ENCODE measurements around the gene CEP104. TPM values are rescaled to one million over a fixed set of nuclear protein-coding genes. Genes with fewer than 3 reads are reported as not detected.

Gene CEP104
- total and polyA plus RNA-seq, 2 experiments from 2014 or later, result 20.5 to 32.2 TPM

DNA sequence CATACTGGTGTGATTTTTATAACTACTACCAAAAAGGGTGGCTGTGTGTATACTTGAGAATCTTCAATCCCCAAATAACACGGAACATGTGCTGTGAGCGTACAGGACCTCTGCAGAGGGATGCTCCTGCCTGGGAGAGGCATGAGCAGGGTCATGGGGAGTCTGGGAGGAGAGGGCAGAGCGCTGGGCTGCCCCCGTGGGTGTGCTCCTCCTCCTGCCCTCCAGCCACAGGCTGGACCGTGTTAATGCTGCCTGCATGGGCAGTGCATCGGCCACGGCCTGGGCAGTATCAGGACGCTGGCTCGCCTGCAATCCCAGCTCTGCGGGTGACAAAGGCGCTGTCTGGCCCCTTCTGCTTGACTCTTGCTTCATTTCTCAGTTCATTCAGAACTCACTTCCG, 6.2 kb downstream of the CEP104 start:
- H3K4me2 ChIP-seq, result no peak overlapping the region
- Mint-ChIP-seq H3K27ac (no peak overlapping the region), H3K36me3 (ENCODE audit: low read depth) (no peaks in the 10 kb centered on the region), H3K4me1 (peaks cover 7% of the 10 kb centered on the region; the same call in 1 of the 3 replicates), H3K9me3 (no peaks in the 10 kb centered on the region), H3K27me3 (ENCODE audit: insufficient read depth, low read depth, poor library complexity) (peaks cover 7% of the 10 kb centered on the region), H3K4me3 (no peak overlapping the region)
- H3K36me3 ChIP-seq (ENCODE audit: insufficient read depth), result no peaks in the 10 kb centered on the region
- no peaks in the 10 kb centered on the region for H3K27me3 ChIP-seq (ENCODE audit: insufficient read depth)
- no peak overlapping the region for H3K4me3 ChIP-seq
- ATAC-seq, result no peak
- peaks cover 25% of the 10 kb centered on the region for H3K79me2 ChIP-seq (replicated peaks; ENCODE audit: insufficient read depth)
- H3K27ac ChIP-seq (ENCODE audit: low read depth), result no peak overlapping the region
- TF ChIP-seq NANOG (IDR thresholded peaks at IDR 0.05; ENCODE audit: borderline replicate concordance) (no peak), ETS1 (IDR thresholded peaks at IDR 0.05) (no peak), POLR2AphosphoS5 (IDR thresholded peaks at IDR 0.05; ENCODE audit: low read depth) (no peak), JUNB (IDR thresholded peaks at IDR 0.05; ENCODE audit: unreplicated experiment) (no peak), EZH2 (IDR thresholded peaks at IDR 0.05; ENCODE audit: low read depth, unreplicated experiment) (no peak), ZNF331 (CRISPR knock-in tag; IDR thresholded peaks at IDR 0.05; ENCODE audit: low read depth) (no peak), STAT1 (IDR thresholded peaks at IDR 0.05; ENCODE audit: unreplicated experiment) (no peak), CREB1 (CRISPR knock-in tag; IDR thresholded peaks at IDR 0.05; ENCODE audit: low read depth) (no peak), ZNF114 (CRISPR knock-in tag; IDR thresholded peaks at IDR 0.05) (no peak), EZH2phosphoT487 (IDR thresholded peaks at IDR 0.05; ENCODE audit: unreplicated experiment) (no peak)
- TF ChIP-seq, protein P1, sequence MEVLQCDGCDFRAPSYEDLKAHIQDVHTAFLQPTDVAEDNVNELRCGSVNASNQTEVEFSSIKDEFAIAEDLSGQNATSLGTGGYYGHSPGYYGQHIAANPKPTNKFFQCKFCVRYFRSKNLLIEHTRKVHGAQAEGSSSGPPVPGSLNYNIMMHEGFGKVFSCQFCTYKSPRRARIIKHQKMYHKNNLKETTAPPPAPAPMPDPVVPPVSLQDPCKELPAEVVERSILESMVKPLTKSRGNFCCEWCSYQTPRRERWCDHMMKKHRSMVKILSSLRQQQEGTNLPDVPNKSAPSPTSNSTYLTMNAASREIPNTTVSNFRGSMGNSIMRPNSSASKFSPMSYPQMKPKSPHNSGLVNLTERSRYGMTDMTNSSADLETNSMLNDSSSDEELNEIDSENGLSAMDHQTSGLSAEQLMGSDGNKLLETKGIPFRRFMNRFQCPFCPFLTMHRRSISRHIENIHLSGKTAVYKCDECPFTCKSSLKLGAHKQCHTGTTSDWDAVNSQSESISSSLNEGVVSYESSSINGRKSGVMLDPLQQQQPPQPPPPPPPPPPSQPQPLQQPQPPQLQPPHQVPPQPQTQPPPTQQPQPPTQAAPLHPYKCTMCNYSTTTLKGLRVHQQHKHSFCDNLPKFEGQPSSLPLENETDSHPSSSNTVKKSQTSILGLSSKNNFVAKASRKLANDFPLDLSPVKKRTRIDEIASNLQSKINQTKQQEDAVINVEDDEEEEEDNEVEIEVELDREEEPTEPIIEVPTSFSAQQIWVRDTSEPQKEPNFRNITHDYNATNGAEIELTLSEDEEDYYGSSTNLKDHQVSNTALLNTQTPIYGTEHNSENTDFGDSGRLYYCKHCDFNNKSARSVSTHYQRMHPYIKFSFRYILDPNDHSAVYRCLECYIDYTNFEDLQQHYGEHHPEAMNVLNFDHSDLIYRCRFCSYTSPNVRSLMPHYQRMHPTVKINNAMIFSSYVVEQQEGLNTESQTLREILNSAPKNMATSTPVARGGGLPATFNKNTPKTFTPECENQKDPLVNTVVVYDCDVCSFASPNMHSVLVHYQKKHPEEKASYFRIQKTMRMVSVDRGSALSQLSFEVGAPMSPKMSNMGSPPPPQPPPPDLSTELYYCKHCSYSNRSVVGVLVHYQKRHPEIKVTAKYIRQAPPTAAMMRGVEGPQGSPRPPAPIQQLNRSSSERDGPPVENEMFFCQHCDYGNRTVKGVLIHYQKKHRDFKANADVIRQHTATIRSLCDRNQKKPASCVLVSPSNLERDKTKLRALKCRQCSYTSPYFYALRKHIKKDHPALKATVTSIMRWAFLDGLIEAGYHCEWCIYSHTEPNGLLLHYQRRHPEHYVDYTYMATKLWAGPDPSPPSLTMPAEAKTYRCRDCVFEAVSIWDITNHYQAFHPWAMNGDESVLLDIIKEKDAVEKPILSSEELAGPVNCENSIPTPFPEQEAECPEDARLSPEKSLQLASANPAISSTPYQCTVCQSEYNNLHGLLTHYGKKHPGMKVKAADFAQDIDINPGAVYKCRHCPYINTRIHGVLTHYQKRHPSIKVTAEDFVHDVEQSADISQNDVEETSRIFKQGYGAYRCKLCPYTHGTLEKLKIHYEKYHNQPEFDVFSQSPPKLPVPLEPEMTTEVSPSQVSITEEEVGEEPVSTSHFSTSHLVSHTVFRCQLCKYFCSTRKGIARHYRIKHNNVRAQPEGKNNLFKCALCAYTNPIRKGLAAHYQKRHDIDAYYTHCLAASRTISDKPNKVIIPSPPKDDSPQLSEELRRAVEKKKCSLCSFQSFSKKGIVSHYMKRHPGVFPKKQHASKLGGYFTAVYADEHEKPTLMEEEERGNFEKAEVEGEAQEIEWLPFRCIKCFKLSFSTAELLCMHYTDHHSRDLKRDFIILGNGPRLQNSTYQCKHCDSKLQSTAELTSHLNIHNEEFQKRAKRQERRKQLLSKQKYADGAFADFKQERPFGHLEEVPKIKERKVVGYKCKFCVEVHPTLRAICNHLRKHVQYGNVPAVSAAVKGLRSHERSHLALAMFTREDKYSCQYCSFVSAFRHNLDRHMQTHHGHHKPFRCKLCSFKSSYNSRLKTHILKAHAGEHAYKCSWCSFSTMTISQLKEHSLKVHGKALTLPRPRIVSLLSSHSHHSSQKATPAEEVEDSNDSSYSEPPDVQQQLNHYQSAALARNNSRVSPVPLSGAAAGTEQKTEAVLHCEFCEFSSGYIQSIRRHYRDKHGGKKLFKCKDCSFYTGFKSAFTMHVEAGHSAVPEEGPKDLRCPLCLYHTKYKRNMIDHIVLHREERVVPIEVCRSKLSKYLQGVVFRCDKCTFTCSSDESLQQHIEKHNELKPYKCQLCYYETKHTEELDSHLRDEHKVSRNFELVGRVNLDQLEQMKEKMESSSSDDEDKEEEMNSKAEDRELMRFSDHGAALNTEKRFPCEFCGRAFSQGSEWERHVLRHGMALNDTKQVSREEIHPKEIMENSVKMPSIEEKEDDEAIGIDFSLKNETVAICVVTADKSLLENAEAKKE (CRISPR knock-in tag; IDR thresholded peaks at IDR 0.05), result no peak
- TF ChIP-seq, protein P2, sequence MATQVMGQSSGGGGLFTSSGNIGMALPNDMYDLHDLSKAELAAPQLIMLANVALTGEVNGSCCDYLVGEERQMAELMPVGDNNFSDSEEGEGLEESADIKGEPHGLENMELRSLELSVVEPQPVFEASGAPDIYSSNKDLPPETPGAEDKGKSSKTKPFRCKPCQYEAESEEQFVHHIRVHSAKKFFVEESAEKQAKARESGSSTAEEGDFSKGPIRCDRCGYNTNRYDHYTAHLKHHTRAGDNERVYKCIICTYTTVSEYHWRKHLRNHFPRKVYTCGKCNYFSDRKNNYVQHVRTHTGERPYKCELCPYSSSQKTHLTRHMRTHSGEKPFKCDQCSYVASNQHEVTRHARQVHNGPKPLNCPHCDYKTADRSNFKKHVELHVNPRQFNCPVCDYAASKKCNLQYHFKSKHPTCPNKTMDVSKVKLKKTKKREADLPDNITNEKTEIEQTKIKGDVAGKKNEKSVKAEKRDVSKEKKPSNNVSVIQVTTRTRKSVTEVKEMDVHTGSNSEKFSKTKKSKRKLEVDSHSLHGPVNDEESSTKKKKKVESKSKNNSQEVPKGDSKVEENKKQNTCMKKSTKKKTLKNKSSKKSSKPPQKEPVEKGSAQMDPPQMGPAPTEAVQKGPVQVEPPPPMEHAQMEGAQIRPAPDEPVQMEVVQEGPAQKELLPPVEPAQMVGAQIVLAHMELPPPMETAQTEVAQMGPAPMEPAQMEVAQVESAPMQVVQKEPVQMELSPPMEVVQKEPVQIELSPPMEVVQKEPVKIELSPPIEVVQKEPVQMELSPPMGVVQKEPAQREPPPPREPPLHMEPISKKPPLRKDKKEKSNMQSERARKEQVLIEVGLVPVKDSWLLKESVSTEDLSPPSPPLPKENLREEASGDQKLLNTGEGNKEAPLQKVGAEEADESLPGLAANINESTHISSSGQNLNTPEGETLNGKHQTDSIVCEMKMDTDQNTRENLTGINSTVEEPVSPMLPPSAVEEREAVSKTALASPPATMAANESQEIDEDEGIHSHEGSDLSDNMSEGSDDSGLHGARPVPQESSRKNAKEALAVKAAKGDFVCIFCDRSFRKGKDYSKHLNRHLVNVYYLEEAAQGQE (IDR thresholded peaks at IDR 0.05; ENCODE audit: unreplicated experiment), result no peak
- TF ChIP-seq, protein P3, sequence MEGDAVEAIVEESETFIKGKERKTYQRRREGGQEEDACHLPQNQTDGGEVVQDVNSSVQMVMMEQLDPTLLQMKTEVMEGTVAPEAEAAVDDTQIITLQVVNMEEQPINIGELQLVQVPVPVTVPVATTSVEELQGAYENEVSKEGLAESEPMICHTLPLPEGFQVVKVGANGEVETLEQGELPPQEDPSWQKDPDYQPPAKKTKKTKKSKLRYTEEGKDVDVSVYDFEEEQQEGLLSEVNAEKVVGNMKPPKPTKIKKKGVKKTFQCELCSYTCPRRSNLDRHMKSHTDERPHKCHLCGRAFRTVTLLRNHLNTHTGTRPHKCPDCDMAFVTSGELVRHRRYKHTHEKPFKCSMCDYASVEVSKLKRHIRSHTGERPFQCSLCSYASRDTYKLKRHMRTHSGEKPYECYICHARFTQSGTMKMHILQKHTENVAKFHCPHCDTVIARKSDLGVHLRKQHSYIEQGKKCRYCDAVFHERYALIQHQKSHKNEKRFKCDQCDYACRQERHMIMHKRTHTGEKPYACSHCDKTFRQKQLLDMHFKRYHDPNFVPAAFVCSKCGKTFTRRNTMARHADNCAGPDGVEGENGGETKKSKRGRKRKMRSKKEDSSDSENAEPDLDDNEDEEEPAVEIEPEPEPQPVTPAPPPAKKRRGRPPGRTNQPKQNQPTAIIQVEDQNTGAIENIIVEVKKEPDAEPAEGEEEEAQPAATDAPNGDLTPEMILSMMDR (conservative IDR thresholded peaks at IDR 0.05; ENCODE audit: low read depth in 2 of 2), result no peak
- H3K4me1 ChIP-seq (ENCODE audit: insufficient read depth), result no peaks in the 10 kb centered on the region
- no peak for DNase-seq (ENCODE audit: low spot score)
- no peaks in the 10 kb centered on the region; the same call in 1 of the 2 replicates for H4K20me1 ChIP-seq (replicated peaks; ENCODE audit: insufficient read depth)
- H3K9me2 ChIP-seq (ENCODE audit: insufficient read depth), result no peaks in the 10 kb centered on the region
- no peaks in the 10 kb centered on the region for H3F3A ChIP-seq (replicated peaks; ENCODE audit: low read depth)
- no peak overlapping the region for H2AFZ ChIP-seq

Data from GM23338 (cell line).